H1 (cell line): Measurements from ENCODE around the gene FKTN. TPM values are rescaled to one million over a fixed set of nuclear protein-coding genes. Genes with fewer than 3 reads are reported as not detected.

Experiments
- CTCF ChIA-PET: fragments of 300-600 bp; sonication (Branson Sonifier 250); formaldehyde crosslinking; loops from one replicate; lab custom pipeline; 2021; ENCODE audit not compliant: partially characterized antibody; lab: Charles Lee
- POLR2A ChIA-PET: fragments of 300-600 bp; sonication (Branson Sonifier 250); formaldehyde crosslinking; loops from one replicate; lab custom pipeline; 2021; ENCODE audit warnings: inconsistent platforms; ENCODE audit not compliant: partially characterized antibody; lab: Charles Lee
- DNase-seq, 2 experiments: peaks; one replicate each; pipeline versions ENCODE4 v3.0.0 to v3.0.0-alpha.2; 2010 to 2022; ENCODE audit warnings: low spot score in 2 of 2, low read depth in 1 of 2, mixed read lengths in 1 of 2
- FAIRE-seq: peaks from 2 replicates; lab custom pipeline; 2011; peaks lifted over from hg19 to GRCh38; lab: Jason Lieb, UNC
- H2AFZ ChIP-seq: 2 replicates; pipeline ENCODE4 v1.8.1; 2012; ENCODE audit warnings: low read length, inconsistent platforms
- H2AK5ac ChIP-seq: 2 replicates; pipeline ENCODE4 v1.6.1; 2013; ENCODE audit warnings: low read depth, low read length
- H2BK120ac ChIP-seq: replicated peaks from 2 replicates; pipeline ENCODE3; 2013; ENCODE audit warnings: low read depth, low read length, inconsistent platforms
- H2BK12ac ChIP-seq: 2 replicates; pipeline ENCODE4 v1.6.1; 2013; ENCODE audit warnings: low read depth, low read length
- H2BK15ac ChIP-seq: 2 replicates; pipeline ENCODE4 v1.6.1; 2013; ENCODE audit warnings: low read length
- H2BK20ac ChIP-seq: 2 replicates; pipeline ENCODE4 v1.6.1; 2013; ENCODE audit warnings: low read length
- H2BK5ac ChIP-seq: 2 replicates; pipeline ENCODE4 v1.6.1; 2013; ENCODE audit warnings: low read depth, low read length
- H3K14ac ChIP-seq: 2 replicates; pipeline ENCODE4 v1.6.1; 2013; ENCODE audit warnings: inconsistent platforms; ENCODE audit not compliant: insufficient read length
- H3K18ac ChIP-seq: 2 replicates; pipeline ENCODE4 v1.6.1; 2013; ENCODE audit warnings: low read length; ENCODE audit errors: extremely low read depth
- H3K23ac ChIP-seq: 2 replicates; pipeline ENCODE4 v1.6.1; 2013; ENCODE audit warnings: inconsistent platforms; ENCODE audit not compliant: insufficient read length
- H3K23me2 ChIP-seq: 2 replicates; pipeline ENCODE4 v1.6.1; 2013; ENCODE audit warnings: low read depth, low read length
- H3K27ac ChIP-seq: 2 replicates; pipeline ENCODE4 v1.6.1; 2011; ENCODE audit warnings: low read depth, low read length, inconsistent platforms
- H3K27me3 ChIP-seq, 4 experiments: replicated peaks in 1 of 4; 1 replicate in 1 of 4; 2 replicates in 3 of 4; pipeline versions ENCODE4 v1.6.1 to v1.8.1; 2011 to 2013; ENCODE audit warnings: low read length in 3 of 4, mild to moderate bottlenecking in 3 of 4, inconsistent platforms in 2 of 4, mixed read lengths in 2 of 4, moderate library complexity in 1 of 4; ENCODE audit not compliant: control insufficient read depth in 3 of 4, insufficient read depth in 3 of 4; ENCODE audit errors: extremely low read depth in 1 of 4
- H3K36me3 ChIP-seq, 4 experiments: 2 replicates each; pipeline versions ENCODE4 v1.6.1 to v1.8.1; 2011 to 2013; ENCODE audit warnings: mild to moderate bottlenecking in 4 of 4, low read length in 3 of 4, moderate library complexity in 2 of 4, control low read depth in 1 of 4, inconsistent platforms in 1 of 4; ENCODE audit not compliant: insufficient read depth in 4 of 4, control insufficient read depth in 2 of 4
- H3K4ac ChIP-seq: replicated peaks from 2 replicates; pipeline ENCODE3; 2013; ENCODE audit warnings: low read length, low read depth, mixed read lengths, inconsistent platforms; ENCODE audit not compliant: insufficient read length
- H3K4me1 ChIP-seq, 4 experiments: replicated peaks in 1 of 4; 1 replicate in 1 of 4; 2 replicates in 3 of 4; pipeline versions ENCODE4 v1.6.1 to v1.8.1; 2011 to 2013; ENCODE audit warnings: low read length in 3 of 4, inconsistent platforms in 2 of 4, mixed read lengths in 1 of 4; ENCODE audit not compliant: insufficient read depth in 4 of 4, control insufficient read depth in 3 of 4
- H3K4me2 ChIP-seq, 2 experiments: 2 replicates each; pipeline versions ENCODE4 v1.6.1 to v1.8.1; 2011 to 2013; ENCODE audit warnings: low read depth in 2 of 2, low read length in 2 of 2, control low read depth in 1 of 2, inconsistent platforms in 1 of 2, mild to moderate bottlenecking in 1 of 2; ENCODE audit not compliant: insufficient read depth in 1 of 2
- H3K4me3 ChIP-seq, 4 experiments: fragments of 200-600, 300-600 bp in 1 of 4; sonication (generic), shearing (Covaris generic), sonication (Bioruptor Twin) in 1 of 4; 2 replicates each; pipeline versions ENCODE4 v1.5.1 to v1.8.1; 2011 to 2016; ENCODE audit warnings: low read length in 4 of 4, low read depth in 3 of 4, control low read depth in 2 of 4, inconsistent platforms in 2 of 4, mild to moderate bottlenecking in 2 of 4, mixed read lengths in 1 of 4, moderate library complexity in 1 of 4; ENCODE audit not compliant: insufficient read depth in 2 of 4; ENCODE audit errors: extremely low read depth in 1 of 4
- H3K56ac ChIP-seq: replicated peaks from 2 replicates; pipeline ENCODE3; 2013; ENCODE audit warnings: low read depth, mild to moderate bottlenecking, mixed read lengths, low read length, inconsistent platforms; ENCODE audit not compliant: insufficient read length
- H3K79me1 ChIP-seq: 2 replicates; pipeline ENCODE4 v1.6.1; 2013; ENCODE audit warnings: low read depth, low read length, control low read depth
- H3K79me2 ChIP-seq, 2 experiments: 2 replicates each; pipeline versions ENCODE4 v1.6.1 to v1.8.1; 2012 to 2013; ENCODE audit warnings: low read length in 2 of 2, mild to moderate bottlenecking in 2 of 2, inconsistent platforms in 1 of 2; ENCODE audit not compliant: insufficient read depth in 2 of 2, control insufficient read depth in 1 of 2
- H3K9ac ChIP-seq, 4 experiments: replicated peaks in 1 of 4; 1 replicate in 1 of 4; 2 replicates in 3 of 4; pipeline versions ENCODE4 v1.6.1 to v1.8.1; 2011 to 2013; ENCODE audit warnings: low read depth in 3 of 4, low read length in 3 of 4, control low read depth in 2 of 4, mild to moderate bottlenecking in 2 of 4, moderate library complexity in 2 of 4, inconsistent platforms in 1 of 4; ENCODE audit errors: extremely low read depth in 1 of 4
- H3K9me3 ChIP-seq, 2 experiments: 2 replicates each; pipeline versions ENCODE4 v1.6.1 to v1.8.1; 2012 to 2013; ENCODE audit warnings: mild to moderate bottlenecking in 2 of 2, moderate library complexity in 2 of 2, control low read depth in 1 of 2, inconsistent platforms in 1 of 2, low read depth in 1 of 2, low read length in 1 of 2, mixed read lengths in 1 of 2; ENCODE audit not compliant: insufficient read depth in 2 of 2
- H4K20me1 ChIP-seq, 2 experiments: replicated peaks in 1 of 2; 2 replicates each; pipeline versions ENCODE3 to v1.8.1; 2011 to 2013; ENCODE audit warnings: inconsistent platforms in 2 of 2, low read length in 2 of 2, mild to moderate bottlenecking in 1 of 2; ENCODE audit not compliant: insufficient read depth in 2 of 2, control insufficient read depth in 1 of 2
- H4K5ac ChIP-seq: 2 replicates; pipeline ENCODE4 v1.6.1; 2013; ENCODE audit warnings: low read length, low read depth, mixed read lengths, inconsistent platforms; ENCODE audit not compliant: insufficient read length
- H4K8ac ChIP-seq: 2 replicates; pipeline ENCODE4 v1.8.0; 2013; ENCODE audit warnings: mild to moderate bottlenecking, moderate library complexity, low read length, inconsistent platforms; ENCODE audit not compliant: insufficient read depth; ENCODE audit errors: extremely low read depth
- H4K91ac ChIP-seq: replicated peaks from 2 replicates; pipeline ENCODE3; 2013; ENCODE audit warnings: low read length, mixed read lengths, inconsistent platforms; ENCODE audit not compliant: insufficient read length
- CBX5 ChIP-seq: fragments of 300-800, 300-1000 bp; sonication (generic); IDR thresholded peaks from 2 replicates; pipeline ENCODE4 v1.7.1; 2016; ENCODE audit warnings: antibody characterized with exemption, low read length, low read depth
- CEBPB ChIP-seq: IDR thresholded peaks from 2 replicates; pipeline ENCODE4 v1.6.1; 2012; ENCODE audit warnings: low read depth, low read length
- GABPA ChIP-seq: IDR thresholded peaks from 2 replicates; pipeline ENCODE4 v1.6.1; 2011; ENCODE audit warnings: mild to moderate bottlenecking, low read length, moderate library complexity, borderline replicate concordance; ENCODE audit not compliant: insufficient read depth
- HDAC2 ChIP-seq, 2 experiments: fragments of 300-600 bp in 1 of 2; sonication (generic) in 1 of 2; IDR thresholded peaks; 2 replicates each; pipeline ENCODE4 v1.6.1; 2011 to 2012; ENCODE audit warnings: low read depth in 2 of 2, low read length in 2 of 2, mild to moderate bottlenecking in 2 of 2, moderate library complexity in 2 of 2, borderline replicate concordance in 1 of 2, inconsistent platforms in 1 of 2
- PHF8 ChIP-seq: fragments of 200-600 bp; sonication (generic); conservative IDR thresholded peaks from 2 replicates; pipeline ENCODE4 v1.7.1; 2012; ENCODE audit warnings: low read depth, mild to moderate bottlenecking, inconsistent platforms, low read length, moderate library complexity
- POLR2AphosphoS5 ChIP-seq: IDR thresholded peaks from 2 replicates; pipeline ENCODE4 v1.6.1; 2011; ENCODE audit warnings: low read depth, low read length
- POU5F1 ChIP-seq: IDR thresholded peaks from 2 replicates; pipeline ENCODE4 v1.6.1; 2011; ENCODE audit warnings: low read depth, mild to moderate bottlenecking, low read length, moderate library complexity
- RNF2 ChIP-seq: fragments of 200-900, 300-1000 bp; sonication (generic); IDR thresholded peaks from 2 replicates; pipeline ENCODE4 v1.7.1; 2016; ENCODE audit warnings: borderline replicate concordance, low read depth, mild to moderate bottlenecking, antibody characterized with exemption, low read length; ENCODE audit not compliant: poor library complexity, severe bottlenecking; ENCODE audit errors: missing control alignments
- SP1 ChIP-seq: IDR thresholded peaks from 2 replicates; pipeline ENCODE4 v1.6.1; 2011; ENCODE audit warnings: low read depth, low read length
- SP2 ChIP-seq: IDR thresholded peaks from 2 replicates; pipeline ENCODE4 v1.6.1; 2012; ENCODE audit warnings: mild to moderate bottlenecking, low read length, inconsistent platforms
- TCF12 ChIP-seq: IDR thresholded peaks from 2 replicates; pipeline ENCODE4 v1.6.1; 2011; ENCODE audit warnings: low read depth, mild to moderate bottlenecking, low read length
- WGBS, 2 experiments: shearing (Covaris generic) in 1 of 2; methylation state at CpG; one replicate each; pipeline versions ENCODE4 v1.1.6 to v1.1.7; 2013 to 2015; ENCODE audit warnings: low lambda C conversion rate in 2 of 2, mixed read lengths in 2 of 2, inconsistent platforms in 1 of 2, low coverage in 1 of 2, missing lambda C conversion rate in 1 of 2; ENCODE audit not compliant: insufficient replicate concordance in 2 of 2, insufficient coverage in 1 of 2, insufficient read length in 1 of 2; ENCODE audit errors: extremely low coverage in 1 of 2, missing lambda C conversion rate in 1 of 2; 5-methylcytosine and 5-hydroxymethylcytosine counted together
- polyA plus RNA-seq, 7 experiments: library from polyadenylated mRNA; depleted of rRNA in 3 of 7; stranded (reverse) in 5 of 7; unstranded in 2 of 7; fragments of >200 nt in 5 of 7; fragments of 200-250 nt in 2 of 7; gene quantifications; 1 replicate in 5 of 7; 2 replicates in 1 of 7; 4 replicates in 1 of 7; pipeline versions ENCODE4 v1.2.1 to v1.2.3, GENCODE V29; 2011 to 2013; ENCODE audit warnings: missing spikeins in 2 of 7, mixed read lengths in 2 of 7
- total RNA-seq: library from RNA; stranded (reverse); fragmentation: NEBNext Ultra II Directional; extraction: Animal tissue kit (Norgen Biotek cat#: 25700); gene quantifications from 2 replicates; pipeline ENCODE4 v1.2.1, GENCODE V29; 2021
- TF ChIP-seq, protein P1 (sequence below), 3 experiments: IDR thresholded peaks; 1 replicate in 2 of 3; 2 replicates in 1 of 3; pipeline versions ENCODE4 v1.5.1 to v1.6.1; 2011; ENCODE audit warnings: low read length in 3 of 3, mild to moderate bottlenecking in 3 of 3, inconsistent platforms in 2 of 3, low read depth in 1 of 3, moderate library complexity in 1 of 3; ENCODE audit not compliant: insufficient read depth in 1 of 3; ENCODE audit errors: control extremely low read depth in 1 of 3

The FKTN gene
- total and polyA plus RNA-seq, 2 of the 8 experiments (the other 6 are each of a cell fraction or from before 2014, with no cell fraction given), result 2.7 to 13.4 TPM

DNA sequence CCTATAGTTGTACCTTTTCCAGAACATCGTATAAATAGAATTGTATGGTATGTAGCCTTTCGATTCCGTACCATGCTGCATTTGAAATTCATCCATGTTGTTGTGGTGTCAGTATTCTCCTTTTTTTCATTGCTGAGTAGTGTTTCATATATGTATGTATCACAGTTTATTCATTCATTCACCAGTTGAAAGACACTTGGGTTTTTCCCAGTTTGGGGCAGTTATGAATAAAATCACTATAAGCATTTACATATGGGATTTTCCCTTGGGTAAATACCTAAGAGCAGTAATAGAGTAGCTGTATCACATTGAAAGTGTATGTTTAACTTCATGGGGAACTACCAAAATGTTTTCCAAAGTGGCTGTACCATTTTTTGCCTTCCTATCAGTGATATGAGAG is 16.1 kb upstream of the FKTN start:
- ChIA-PET CTCF (no interaction called here), POLR2A (no interaction called here)
- Histone ChIP-seq H3K9me3 (no peaks in the 10 kb centered on the region), H3K36me3 (no peaks in the 10 kb centered on the region; a peak in 2 of 8 replicates), H3K4ac (no peak overlapping the region), H3K23me2 (no peaks in the 10 kb centered on the region), H3K18ac (no peak overlapping the region), H3K56ac (no peak overlapping the region), H2BK12ac (no peak overlapping the region), H3K14ac (no peak overlapping the region), H3K79me2 (no peaks in the 10 kb centered on the region), H3K79me1 (no peaks in the 10 kb centered on the region), H3K23ac (no peak overlapping the region), H3K4me1 (no peaks in the 10 kb centered on the region), H4K20me1 (no peaks in the 10 kb centered on the region), H2BK20ac (no peak overlapping the region), H2AFZ (no peak overlapping the region), H2AK5ac (no peak overlapping the region), H2BK120ac (no peak overlapping the region), H3K4me2 (no peak overlapping the region), H4K91ac (no peak overlapping the region), H2BK5ac (no peak overlapping the region), H4K5ac (no peak overlapping the region), H2BK15ac (no peak overlapping the region), H3K27ac (no peak overlapping the region), H4K8ac (no peak overlapping the region), H3K9ac (no peak overlapping the region), H3K4me3 (no peak overlapping the region), H3K27me3 (no peaks in the 10 kb centered on the region)
- TF ChIP-seq, protein P1, sequence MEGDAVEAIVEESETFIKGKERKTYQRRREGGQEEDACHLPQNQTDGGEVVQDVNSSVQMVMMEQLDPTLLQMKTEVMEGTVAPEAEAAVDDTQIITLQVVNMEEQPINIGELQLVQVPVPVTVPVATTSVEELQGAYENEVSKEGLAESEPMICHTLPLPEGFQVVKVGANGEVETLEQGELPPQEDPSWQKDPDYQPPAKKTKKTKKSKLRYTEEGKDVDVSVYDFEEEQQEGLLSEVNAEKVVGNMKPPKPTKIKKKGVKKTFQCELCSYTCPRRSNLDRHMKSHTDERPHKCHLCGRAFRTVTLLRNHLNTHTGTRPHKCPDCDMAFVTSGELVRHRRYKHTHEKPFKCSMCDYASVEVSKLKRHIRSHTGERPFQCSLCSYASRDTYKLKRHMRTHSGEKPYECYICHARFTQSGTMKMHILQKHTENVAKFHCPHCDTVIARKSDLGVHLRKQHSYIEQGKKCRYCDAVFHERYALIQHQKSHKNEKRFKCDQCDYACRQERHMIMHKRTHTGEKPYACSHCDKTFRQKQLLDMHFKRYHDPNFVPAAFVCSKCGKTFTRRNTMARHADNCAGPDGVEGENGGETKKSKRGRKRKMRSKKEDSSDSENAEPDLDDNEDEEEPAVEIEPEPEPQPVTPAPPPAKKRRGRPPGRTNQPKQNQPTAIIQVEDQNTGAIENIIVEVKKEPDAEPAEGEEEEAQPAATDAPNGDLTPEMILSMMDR (IDR thresholded peaks at IDR 0.05; ENCODE audit: control extremely low read depth in 1 of 3, insufficient read depth in 1 of 3, low read depth in 1 of 3, low read length in 3 of 3), result no peak
- TF ChIP-seq POU5F1 (no peak), TCF12 (no peak), SP1 (no peak), SP2 (no peak), CEBPB (no peak), PHF8 (no peak), CBX5 (no peak), POLR2AphosphoS5 (no peak), RNF2 (no peak), HDAC2 (IDR thresholded peaks at IDR 0.05; ENCODE audit: borderline replicate concordance in 1 of 2, low read depth in 2 of 2, low read length in 2 of 2) (no peak), GABPA (no peak)
- FAIRE-seq (no peak), DNase-seq (no peak)
- 87% methylated on average over 3 of the region's 3 CpGs; no CpG with 5 or more reads in 1 of the 2 experiments for WGBS, 2 experiments
